SKM-1 treated with dmso at 0.1 percent for 144 hours (cell line): ENCODE data around the gene RAMP1.
A peak's percentile ranks its signal among the peaks of the same experiment; 100 is the strongest.

Experiments used
- DNase-seq: peaks from one replicate; lab custom pipeline; 2025; ENCODE audit not compliant: unreplicated experiment; lab: John Stamatoyannopoulos, UW

Gene RAMP1

DNA sequence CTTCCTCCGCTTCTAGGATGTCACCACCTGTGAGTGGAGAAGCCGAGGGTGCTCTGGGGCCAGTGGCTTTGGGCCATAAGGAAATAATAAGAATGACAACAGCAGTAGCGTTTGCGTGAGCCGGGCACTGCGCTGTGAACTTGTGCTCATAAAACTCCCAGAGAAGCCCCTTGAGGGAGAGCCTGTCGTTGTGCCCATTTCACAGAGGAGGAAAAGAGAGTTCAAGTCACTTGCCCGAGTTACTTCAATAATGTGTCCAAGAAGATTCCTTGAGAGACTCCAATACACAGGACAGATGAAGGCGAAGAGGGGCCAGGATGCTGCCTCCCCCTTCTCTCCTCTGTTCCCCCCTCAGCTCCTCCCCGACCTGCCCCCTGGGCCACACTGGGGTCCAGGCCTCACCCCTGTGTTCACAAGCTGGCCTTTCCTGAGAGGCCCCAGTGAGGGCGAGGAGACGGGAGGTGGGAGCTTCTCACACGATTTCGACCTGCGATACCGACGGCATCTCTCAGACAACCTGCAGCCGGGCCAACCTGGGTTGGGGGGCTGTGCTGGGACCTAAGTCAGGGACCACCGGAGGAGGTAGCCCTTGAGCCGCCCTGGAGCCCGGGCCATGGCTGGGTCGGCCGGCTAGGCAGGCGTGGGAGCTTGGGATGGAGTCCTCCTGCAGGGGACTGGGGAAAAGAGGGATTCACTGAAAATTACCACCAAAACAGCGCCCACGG, 53.9 kb downstream of the RAMP1 start:
- DNase-seq: no peak

DNA sequence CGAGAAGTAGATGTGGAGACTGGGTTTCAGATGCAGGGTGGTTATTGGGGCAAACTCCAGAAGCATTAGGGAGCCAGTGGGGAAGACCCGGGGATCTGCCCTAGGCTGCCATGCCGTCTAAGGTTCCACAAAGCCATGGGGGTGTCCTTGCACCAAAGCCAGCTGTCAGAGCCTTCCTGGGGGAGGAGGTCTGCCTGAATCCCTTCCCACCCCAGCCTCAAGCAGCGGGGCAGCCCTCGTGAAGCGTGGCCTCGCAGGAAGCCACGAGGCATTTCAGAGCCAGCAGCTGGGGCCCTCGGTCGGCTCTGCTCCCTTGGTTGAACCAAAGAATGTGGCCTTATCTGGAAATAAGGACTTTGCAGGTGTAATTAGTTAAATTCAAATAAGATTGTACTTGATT, 56.2 kb downstream of the RAMP1 start:
- no peak for DNase-seq

DNA sequence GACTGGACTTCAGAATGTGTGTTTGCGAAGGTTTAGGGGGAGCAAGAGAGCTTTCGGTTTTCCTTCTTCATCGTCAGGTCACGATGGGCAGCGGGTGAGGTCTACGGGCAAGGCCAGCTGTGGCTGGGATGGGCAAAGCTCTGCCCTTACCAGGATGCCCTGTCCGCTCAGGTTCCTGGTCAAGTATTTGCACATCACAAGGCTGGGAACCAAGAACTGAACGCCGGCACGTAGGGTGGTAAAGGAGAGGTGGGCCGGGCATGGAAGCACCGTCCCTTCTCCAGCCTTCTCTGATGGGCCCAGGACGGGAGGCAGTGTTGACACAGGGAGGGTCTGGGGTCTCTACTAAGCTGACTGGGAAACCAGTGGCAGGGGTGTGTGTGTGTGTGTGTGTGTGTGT, 56.9 kb downstream of the RAMP1 start:
- DNase-seq: no peak

DNA sequence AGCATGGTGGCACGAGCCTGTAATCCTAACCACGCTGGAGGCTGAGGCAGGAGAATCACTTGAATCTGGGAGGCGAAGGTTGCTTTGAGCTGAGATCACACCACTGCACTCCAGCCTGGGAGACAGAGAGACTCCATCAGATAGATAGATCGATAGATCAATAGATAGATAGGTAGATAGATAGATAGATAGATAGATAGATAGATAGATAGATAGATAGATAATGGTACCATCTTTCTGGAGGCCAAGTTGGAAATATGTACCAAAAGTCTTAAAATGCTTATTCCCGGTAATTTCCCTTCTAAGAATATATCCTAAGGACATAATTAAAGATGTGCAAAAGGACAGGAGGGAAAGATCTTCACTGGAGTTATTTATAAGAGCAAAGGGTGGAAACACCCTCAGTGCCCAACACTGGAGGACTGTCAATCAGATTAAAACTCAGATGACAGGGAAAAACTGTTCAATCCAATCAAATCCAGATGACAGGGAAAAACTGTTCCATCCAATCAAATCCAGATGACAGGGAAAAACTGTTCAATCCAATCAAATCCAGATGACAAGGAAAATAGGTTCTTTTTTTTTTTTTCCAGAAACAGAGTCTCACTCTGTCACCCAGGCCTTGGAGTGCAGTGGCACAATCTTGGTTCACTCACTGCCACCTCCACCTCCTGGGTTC, 58.4 kb downstream of the RAMP1 start:
- DNase-seq: no peak

DNA sequence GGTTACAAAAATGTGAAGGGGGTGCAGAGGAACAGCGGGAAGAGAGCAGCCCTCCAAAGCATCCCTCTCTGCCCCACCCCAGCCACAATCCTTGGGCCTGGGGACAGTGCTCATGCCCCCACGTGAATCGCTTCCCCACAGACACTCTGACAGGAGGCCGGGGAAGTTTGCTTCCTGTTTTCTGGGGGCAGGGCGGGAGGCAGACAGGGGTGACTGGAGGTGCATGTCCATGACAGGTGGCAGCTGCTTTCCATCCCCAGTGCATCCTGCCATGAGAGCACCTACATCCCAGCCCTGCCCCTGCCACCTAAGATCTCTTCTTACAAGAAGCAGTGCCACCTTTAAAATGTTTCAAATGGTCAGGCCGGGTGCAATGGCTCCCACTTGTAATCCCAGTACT, 60.2 kb downstream of the RAMP1 start:
- peak; percentile 55 for DNase-seq

DNA sequence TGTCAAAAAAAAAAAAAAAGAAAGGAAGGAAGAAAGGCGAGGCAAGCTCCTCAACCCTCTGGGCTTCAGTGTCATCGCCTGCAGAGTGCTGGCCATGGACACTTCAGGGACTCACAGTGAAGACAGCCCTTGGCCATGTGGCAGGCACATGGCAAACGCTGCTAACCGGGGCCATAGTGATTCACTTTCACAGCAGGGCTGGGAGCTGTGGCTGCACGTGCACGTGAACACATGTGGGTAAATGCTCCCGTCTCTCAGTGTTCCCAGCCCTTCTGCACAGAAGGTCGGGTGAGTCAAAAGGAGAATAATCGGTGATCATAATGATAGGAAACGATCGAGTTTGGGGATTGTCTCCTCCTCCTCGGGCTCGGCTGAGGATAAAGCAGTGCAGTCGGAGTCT, 61.2 kb downstream of the RAMP1 start:
- DNase-seq: no peak

DNA sequence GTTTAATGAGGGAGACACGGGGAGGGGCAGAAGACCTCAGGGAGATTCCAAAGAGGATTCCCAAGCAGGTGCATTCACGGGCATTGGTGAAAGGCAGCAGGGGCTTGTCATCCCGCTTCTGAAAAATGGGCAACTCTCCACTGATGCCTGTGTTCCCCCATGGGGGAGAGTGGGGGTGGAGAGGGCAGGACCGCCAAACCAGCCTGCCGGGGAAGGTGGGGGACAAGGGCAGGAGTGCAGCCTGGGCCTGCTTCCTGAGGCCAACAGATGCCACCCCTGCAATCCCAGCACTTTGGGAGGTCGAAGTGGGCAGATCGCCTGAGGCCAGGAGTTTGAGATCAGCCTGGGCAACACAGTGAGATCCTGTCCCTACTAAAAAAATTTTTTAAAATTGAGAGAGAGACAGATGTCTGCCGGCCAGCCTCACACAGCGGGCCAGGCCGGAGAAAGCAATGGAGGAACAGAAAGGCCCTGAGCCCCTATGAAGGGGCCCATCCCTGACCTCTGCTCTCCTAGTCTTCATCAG, 62.6 kb downstream of the RAMP1 start:
- DNase-seq: no peak

DNA sequence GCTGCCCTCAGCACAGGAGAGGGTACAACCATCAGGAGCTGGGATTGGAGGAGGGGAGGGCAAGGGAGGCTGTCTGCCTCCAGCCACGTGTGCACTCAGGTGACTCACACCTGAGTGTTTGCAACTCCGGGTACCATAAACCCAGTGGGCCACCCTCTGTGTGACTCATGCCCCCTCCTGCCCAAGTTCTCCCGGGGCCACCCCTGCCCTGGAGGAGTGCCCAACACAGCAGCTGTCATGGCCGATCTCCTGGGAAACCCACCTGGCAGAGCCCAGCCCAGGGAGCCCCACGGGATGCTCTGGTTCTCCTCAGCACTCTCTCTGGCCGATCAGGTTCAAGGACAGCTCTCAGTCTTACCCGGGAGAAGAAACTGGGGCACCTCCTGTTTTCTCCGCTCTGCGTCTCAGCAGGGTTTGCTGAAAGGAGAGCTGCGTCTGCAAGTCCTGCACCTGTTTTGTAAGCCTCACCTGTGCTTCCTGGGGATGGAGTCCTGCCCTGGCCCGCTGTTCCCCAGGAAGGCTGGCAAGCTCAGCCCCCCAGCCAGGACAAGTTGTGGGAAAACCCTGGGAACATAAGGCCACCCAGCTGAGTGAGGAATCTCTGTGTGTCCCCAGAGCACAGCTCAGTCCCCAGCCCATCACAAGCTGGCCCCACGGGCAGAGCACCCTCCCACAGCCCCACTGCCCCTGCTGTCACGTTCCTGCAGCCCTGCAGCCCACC, 63.4 kb downstream of the RAMP1 start:
- DNase-seq: no peak

DNA sequence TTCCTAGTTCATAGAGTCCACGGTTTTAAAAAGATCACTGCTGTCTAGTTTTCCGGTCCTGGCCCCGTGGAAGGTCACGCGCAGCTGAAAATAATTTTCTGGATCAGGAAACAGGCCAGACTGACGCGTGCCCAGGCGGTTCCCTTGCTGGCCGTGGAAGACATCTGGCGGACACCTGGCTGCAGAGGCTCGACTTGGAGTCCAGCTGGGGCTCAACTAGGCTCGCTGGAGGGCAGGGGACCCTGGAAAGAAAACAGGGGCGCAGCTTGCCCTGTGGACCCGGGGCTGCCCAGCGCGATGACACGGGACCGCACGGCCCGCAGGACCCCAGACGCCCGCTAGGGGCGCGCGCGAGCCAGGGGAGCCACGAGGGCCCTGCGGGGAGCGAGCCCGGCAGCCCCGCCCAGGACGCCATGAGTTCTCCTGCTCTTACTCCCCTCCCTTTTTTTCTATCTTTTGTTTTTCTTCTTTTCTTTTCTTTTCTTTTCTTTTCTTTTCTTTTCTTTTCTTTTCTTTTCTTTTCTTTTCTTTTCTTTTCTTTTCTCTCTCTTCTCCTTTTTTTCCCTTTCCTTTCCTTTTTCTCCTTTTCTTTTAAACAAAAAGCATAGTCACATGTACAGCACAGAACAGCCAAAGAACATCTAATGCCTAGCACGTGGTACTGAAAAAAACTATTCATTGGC, 64.2 kb downstream of the RAMP1 start:
- peak; percentile 46 for DNase-seq

DNA sequence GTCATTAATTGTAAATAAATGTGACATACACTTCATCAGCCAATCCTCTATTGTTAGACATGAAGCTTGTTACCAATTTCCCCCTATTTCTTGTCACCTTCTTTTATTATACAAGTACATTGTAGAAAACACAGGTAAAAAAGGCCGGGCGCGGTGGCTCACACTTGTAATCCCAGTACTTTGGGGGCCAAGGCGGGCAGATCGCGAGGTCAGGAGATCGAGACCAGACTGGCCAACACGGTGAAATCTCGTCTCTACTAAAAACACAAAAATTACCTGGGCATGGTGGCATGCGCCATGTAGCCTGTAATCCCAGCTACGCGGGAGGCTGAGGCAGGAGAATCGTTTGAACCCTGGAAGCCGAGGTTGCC, 64.7 kb downstream of the RAMP1 start:
- DNase-seq: no peak

DNA sequence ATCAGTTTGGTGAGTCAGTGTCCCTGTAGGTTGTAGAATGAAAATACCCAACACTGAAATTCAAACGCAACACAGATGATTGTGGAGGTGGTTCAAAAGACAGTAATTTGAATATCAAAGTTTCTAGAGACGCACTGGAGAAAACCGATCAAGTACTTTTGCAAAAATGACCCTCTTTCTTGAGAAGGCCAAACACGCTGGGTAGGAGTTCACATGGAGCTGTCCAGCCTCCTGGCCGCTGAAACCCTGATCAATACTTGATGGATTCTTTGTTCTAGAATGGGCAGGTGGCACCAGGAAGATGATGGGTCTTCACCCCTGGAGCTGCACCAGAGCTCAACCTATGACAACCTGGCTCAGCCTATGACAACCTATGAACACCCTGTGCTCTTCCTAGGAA, 67.7 kb downstream of the RAMP1 start:
- DNase-seq: no peak

DNA sequence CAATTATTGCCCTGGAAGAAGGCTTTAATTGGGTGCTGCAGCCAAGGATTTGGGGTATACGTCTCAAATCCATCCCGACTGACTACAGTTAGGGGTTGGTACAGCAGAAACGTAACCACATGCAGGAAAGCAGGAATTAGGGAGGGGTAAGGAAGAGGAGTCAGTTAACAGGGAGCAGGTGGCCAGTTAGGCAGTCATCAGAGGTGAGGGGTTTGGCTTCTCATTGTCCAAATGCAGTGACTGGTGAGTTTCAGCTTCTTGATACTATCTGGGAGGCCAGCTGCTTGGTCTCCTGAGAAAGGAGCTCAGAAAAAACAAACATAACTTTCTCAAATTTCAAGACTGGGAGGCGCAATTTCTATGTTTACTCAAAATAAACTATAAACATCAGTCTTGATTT, 68.6 kb downstream of the RAMP1 start:
- DNase-seq: no peak

DNA sequence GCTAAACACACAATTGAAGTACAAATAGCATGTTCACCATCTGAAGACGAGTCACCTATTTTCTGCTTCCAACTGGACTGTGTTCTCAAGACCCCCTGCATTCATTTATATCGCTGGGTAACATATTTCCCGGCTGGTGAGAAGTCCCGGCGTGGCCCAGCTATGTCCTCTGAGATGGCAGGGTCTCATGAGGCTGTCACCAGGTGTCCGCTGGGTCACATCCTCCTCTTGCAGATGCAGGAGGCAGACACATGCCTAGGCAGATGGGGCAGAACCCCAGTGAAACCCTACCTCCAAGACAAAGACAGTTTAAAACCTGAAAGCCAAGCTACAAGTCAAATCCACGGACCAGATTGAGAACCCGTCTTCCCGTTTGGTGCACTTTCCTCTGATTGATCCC, 70.6 kb downstream of the RAMP1 start:
- DNase-seq: no peak

DNA sequence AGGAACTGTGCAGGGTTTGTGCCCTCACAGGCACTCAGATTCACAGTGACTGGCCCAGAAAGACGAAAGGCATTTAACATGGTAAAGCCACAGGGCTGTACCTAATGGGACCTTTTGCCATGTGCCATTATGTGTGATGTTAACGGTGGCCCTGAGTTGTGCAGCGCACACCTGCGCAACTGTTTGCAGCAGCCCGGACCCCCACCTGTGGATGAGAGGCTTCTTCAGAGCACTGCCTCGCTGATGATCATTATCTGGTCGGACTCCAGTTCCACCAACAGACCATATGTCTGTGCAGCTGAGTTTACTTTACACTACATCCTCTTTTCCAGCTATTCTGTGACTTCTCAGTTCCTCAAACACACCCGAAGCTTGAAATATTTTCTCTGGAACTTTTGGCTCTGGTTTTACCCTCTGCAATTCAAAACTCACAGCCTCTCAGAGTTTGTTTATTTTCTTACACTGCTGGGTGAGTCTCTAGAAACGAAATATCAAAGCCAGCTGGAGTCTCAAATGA, 71.8 kb downstream of the RAMP1 start:
- DNase-seq: peak; percentile 76

DNA sequence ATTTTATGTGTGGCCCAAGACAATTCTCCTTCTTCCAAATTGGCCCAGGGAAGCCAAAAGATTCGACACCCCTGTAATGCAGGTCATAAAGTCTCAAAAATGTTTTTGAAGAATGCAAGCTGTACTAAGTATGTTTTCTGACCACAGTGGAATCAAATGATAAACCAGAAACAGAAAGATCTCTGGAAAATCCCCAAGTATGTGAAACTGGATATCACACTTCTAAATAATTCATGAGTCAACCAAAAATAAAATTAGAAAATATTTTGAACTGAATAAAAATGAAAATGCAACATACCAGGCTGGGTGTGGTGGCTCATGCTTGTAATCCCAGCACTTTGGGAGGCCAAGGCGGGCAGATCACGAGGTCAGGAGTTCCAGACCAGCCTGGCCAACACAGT, 73.3 kb downstream of the RAMP1 start:
- DNase-seq: no peak

DNA sequence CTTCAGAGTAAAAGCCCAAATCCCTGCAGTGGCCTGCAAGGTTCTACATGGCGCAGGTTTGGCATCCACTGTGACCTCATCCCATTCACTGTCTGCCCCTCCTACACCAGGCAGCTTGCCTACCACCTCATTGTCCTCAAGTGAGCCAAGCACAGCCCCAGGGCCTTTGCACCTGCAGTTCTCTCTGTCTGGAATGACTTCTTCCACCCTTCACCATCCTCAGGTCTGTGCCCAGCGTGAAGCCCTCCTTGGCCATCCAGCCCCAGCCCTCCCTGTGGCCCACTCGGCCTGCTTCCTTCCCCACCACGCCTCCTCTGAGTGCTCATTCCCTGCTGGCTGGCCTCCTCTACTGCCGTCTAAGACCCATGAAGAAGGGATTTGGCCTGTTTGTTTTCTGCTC, 74.8 kb downstream of the RAMP1 start:
- DNase-seq: no peak

DNA sequence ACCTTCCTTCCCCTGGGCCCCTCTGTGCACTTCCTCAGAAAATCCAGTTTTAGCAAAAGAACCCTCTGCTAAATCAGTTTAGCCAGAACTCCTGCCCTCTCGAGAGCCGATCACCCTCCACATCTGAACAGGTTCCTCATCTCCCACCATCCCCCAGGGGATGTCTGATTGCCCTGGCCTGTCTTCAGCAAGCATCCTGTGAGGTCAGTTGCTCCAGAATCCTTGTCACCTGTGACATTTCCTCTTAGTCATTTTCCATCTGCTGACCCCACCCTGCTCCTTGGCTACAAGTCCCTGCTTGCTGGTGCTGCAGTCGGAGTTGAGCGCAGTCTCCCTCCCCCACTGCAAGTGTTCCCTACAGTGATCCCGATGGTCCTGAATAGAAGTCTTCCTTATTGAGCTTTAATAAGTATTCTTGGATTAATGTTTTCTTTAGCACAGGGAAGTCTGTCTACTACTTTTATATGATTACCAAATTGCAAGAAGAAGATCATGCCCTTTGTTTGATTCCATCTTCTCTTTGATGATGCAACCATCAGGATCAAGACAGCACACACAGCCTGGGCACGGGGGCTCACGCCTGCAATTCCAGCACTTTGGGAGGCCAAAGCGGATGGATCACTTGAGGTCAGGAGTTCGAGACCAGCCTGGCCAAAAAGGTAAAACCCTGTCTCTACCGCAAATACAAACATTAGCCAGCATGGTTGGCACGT, 76.5 kb downstream of the RAMP1 start:
- peak; percentile 26 for DNase-seq

DNA sequence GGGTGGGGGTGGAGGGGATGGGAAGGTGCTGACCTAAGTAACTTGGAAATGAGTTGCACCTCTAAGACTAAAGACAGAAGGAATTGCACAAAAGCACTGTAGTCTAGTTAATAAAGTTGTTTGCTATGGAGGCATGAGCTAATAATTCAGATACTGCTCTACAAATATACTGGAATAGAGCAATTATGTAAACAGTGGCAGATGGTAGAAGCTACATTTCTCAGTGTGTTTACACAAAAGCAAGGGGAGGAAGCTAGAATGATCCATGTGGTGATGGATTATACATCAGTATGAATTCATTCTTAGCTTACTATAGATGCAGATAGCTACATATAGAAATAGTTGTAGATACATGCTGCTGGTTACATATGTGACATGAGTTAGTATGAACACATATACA, 79.8 kb downstream of the RAMP1 start:
- no peak for DNase-seq

DNA sequence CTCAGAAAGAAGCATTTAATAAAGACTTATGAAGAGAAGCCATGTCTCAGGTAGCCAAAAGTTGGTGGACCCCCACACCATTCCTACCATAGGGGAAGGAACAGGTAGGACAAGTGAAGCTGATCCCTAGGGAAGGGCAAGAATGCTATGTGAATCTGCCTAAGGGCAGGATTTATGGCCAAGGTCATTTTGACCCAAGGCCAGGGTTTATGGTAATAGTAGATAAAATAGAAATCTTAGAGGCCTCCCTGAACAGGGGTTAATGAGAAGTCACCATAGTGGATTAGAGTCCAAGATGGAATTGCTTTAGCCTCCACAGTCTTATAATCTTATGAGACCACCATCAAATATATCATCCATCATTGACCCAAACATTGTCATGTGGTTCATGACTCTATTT, 81.4 kb downstream of the RAMP1 start:
- DNase-seq: no peak

DNA sequence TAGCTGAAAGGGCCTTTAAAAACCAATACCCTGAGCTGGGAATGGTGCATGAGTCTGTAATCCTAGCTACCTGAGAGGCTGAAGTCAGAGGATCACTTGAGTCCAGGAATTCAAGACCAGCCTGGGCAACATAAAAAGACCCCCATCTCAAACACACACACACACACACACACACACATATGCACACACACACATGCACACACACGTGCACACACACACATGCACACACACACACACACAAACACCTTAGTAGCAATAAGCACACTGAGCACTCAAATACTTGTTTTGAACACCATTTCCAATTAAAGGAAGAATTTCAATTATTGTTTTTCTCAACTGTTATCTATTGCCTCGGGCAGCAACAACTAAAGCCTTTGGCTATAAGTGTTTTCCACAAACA, 81.8 kb downstream of the RAMP1 start:
- DNase-seq: no peak

DNA sequence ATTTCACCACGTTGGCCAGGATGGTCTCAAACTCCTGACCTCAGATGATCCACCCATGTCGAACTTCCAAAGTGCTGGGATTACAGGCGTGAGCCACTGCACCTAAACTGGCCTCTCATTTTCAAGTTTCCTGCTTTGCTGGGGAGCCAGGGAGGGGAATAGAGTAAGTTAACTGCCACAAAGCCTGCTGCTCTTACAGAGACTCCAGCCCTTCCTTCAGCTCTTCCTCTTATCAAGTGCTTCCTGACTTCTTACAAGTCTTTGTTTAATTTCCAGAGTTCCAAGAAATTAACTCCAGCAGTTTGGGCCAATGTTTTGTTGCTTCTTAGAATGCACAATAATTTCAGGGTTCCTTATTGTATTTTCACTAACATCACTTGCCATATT, 83.1 kb downstream of the RAMP1 start:
- no peak for DNase-seq
